Stimulated activated naive CD8-positive, alpha-beta T cell treated with anti-CD3 and anti-CD28 coated beads, Interleukin-15, amount 100 ng/mL, for 72 hours (primary cell): Measurements from ENCODE around the gene SUV39H1.

ENCODE experiments used
- ATAC-seq: fragments of 150-1000 bp; cut with Tn5 transposase; 2 replicates; pipeline ENCODE4 v1.10.0; 2021; ENCODE audit warnings: mild to moderate bottlenecking, moderate library complexity
- DNase-seq, 2 donors: peaks; one replicate each; pipeline ENCODE4 v3.0.0; 2021 to 2022
- H3K27ac Mint-ChIP-seq, 2 donors: one replicate each; pipeline ENCODE4 v1.8.0; 2022; ENCODE audit warnings: mild to moderate bottlenecking in 2 of 2, mixed read lengths in 2 of 2, moderate library complexity in 2 of 2
- H3K27me3 Mint-ChIP-seq: one replicate; pipeline ENCODE4 v1.8.0; 2022; ENCODE audit warnings: mixed read lengths
- H3K4me1 Mint-ChIP-seq: one replicate; pipeline ENCODE4 v1.8.0; 2022; ENCODE audit warnings: mild to moderate bottlenecking, mixed read lengths
- H3K4me3 Mint-ChIP-seq, 2 donors: one replicate each; pipeline ENCODE4 v1.8.0; 2022; ENCODE audit warnings: mild to moderate bottlenecking in 2 of 2, mixed read lengths in 2 of 2, moderate library complexity in 1 of 2
- H3K9me3 Mint-ChIP-seq, 2 donors: one replicate each; pipeline ENCODE4 v1.8.0; 2022; ENCODE audit warnings: mixed read lengths in 2 of 2

Gene SUV39H1

DNA sequence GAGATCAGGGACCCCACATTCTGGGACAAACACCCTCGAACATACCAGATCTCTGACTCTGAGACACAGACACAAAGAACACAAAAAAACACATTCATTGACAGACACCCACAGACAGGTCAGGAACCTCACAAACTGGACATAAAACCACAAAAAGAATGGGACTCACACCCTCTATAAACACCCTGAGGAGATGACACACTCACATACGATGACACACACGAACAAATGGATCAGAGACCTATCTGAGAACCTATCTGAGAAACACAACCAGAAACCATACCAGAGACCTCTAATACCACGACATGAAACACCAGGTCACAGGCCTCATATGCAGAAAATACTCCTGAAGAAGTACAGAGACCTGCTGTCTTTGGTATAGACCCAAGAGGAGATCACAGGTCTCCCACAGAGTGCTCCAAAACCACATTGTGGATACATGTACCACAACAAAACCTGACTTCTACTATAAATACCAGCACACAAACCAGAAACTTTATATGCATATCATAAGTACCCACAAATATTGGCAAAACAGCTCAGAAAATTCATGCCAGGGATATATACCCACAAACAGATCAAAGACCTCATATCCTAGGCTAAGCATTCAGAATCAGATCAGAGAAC lies 19.5 kb downstream of the SUV39H1 start:
- Mint-ChIP-seq H3K4me3 (peak overlapping the region; percentile 11 to 47), H3K4me1 (peaks cover 78% of the 10 kb centered on the region), H3K27me3 (no peaks in the 10 kb centered on the region), H3K27ac (no peak overlapping the region), H3K9me3 (no peaks in the 10 kb centered on the region)
- DNase-seq (no peak), ATAC-seq (peak; percentile 27)

GRCh38 chrX:48719958-48720357 lies 23.4 kb downstream of the SUV39H1 start:
- Mint-ChIP-seq H3K4me1 (peaks cover 42% of the 10 kb centered on the region), H3K4me3 (no peak overlapping the region), H3K27ac (no peak overlapping the region), H3K9me3 (no peaks in the 10 kb centered on the region), H3K27me3 (no peaks in the 10 kb centered on the region)
- peak; percentile 50 for ATAC-seq
- DNase-seq = no peak

- Mint-ChIP-seq H3K27ac (no peak overlapping the region), H3K9me3 (no peaks in the 10 kb centered on the region), H3K27me3 (no peaks in the 10 kb centered on the region), H3K4me3 (no peak overlapping the region), H3K4me1 (peaks cover 42% of the 10 kb centered on the region)
- ATAC-seq = peak; percentile 81
- peak in 1 of 2 donors; percentile 13 for DNase-seq
Observed at GRCh38 chrX:48720577-48721250, 24.2 kb downstream of the SUV39H1 start.

DNA sequence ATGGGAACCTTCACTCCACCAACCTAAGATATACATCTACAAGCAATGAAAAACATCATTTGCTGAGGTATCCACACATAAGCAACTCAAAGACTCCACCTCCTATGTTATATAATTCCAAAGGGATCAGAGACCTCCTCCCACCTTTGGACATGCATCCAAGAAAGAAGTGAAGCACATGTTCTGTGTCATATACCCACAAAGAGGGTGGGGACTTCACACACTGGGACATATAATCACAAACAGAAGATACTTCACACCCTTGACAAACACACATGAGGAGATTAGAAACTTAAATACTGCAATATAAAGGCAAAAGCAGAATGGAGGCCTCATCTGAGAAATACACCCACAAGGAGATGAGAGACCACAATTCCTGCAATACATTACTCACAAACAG lies 25.4 kb downstream of the SUV39H1 start:
- H3K9me3 Mint-ChIP-seq = peaks cover 0 to 4% of the 10 kb centered on the region in 2 donors

DNA sequence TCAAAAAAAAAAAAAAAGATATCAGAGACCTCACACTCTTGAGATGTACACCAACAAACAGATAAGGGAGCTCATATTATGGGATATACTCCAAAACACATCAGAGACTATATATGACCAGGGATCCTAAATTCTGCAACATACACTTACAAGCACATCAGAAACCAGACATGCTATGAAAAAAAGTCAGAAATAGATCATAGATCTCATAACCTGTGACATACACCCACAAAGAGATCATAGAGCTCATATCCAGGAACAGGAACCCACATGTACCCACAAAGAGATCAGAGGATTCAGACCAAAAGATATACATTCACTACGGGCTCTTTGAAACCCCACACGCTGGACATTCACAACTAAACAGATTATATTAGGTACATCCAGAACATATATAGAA lies 30.1 kb downstream of the SUV39H1 start:
- Mint-ChIP-seq H3K4me3 (no peak overlapping the region), H3K9me3 (peaks cover 4 to 23% of the 10 kb centered on the region in 2 donors), H3K27ac (no peak overlapping the region), H3K27me3 (no peaks in the 10 kb centered on the region), H3K4me1 (peaks cover 36% of the 10 kb centered on the region)
- ATAC-seq = no peak
- no peak for DNase-seq

More for the DNA sequence above, 25.4 kb downstream of the SUV39H1 start:
- Mint-ChIP-seq H3K4me3 (no peak overlapping the region), H3K27me3 (no peaks in the 10 kb centered on the region), H3K4me1 (peaks cover 41% of the 10 kb centered on the region), H3K27ac (no peak overlapping the region)
- ATAC-seq (no peak), DNase-seq (no peak)

DNA sequence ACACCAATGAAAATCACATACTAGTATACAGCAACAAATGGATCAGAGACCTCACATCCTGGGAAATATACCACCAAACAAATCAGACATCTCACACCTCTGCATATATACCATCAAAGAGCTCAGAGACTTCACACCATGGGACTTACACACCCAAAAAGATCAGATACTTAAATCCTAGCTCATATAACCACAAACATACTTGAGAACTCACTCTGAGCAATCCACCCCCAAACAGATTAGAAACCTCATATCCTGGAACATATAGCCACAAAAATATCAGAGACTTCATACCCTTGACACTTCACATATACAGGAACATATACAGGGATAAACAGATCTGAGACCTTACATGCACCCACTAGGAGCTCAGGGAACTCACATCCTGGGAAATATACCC lies 32.1 kb downstream of the SUV39H1 start:
- peaks cover 42% of the 10 kb centered on the region for H3K4me1 Mint-ChIP-seq
- ATAC-seq (peak; percentile 23), DNase-seq (no peak)
- no peak overlapping the region for H3K27ac Mint-ChIP-seq
- H3K27me3 Mint-ChIP-seq = no peaks in the 10 kb centered on the region
- peaks cover 4 to 23% of the 10 kb centered on the region in 2 donors for H3K9me3 Mint-ChIP-seq
- H3K4me3 Mint-ChIP-seq = no peak overlapping the region

- ATAC-seq = peak; percentile 22
- DNase-seq = no peak
Observed at GRCh38 chrX:48736303-48736702, 39.8 kb downstream of the SUV39H1 start.

GRCh38 chrX:48736878-48737212 lies 40.3 kb downstream of the SUV39H1 start:
- peaks cover 28% of the 10 kb centered on the region for H3K4me1 Mint-ChIP-seq
- no peaks in the 10 kb centered on the region for H3K9me3 Mint-ChIP-seq
- H3K27ac Mint-ChIP-seq = peak overlapping the region; percentile 95 to 96
- no peak for ATAC-seq
- peak overlapping the region; percentile 86 to 97 for H3K4me3 Mint-ChIP-seq
- no peak for DNase-seq
- H3K27me3 Mint-ChIP-seq = no peaks in the 10 kb centered on the region

More at GRCh38 chrX:48736303-48736702, 39.8 kb downstream of the SUV39H1 start:
- Mint-ChIP-seq H3K27me3 (no peaks in the 10 kb centered on the region), H3K4me1 (peaks cover 28% of the 10 kb centered on the region), H3K27ac (peak overlapping the region; percentile 92 to 96), H3K9me3 (no peaks in the 10 kb centered on the region), H3K4me3 (peak overlapping the region; percentile 86 to 97)

GRCh38 chrX:48737213-48737938 lies 40.8 kb downstream of the SUV39H1 start:
- Mint-ChIP-seq H3K27me3 (no peaks in the 10 kb centered on the region), H3K4me3 (peak overlapping the region; percentile 86 to 97), H3K27ac (peak overlapping the region; percentile 95 to 96), H3K4me1 (peaks cover 23% of the 10 kb centered on the region), H3K9me3 (no peaks in the 10 kb centered on the region)
- peak; percentile 98 for ATAC-seq
- DNase-seq = peak; percentile 81 to 93

GRCh38 chrX:48737940-48738339 lies 41.4 kb downstream of the SUV39H1 start:
- peak overlapping the region; percentile 95 to 96 for H3K27ac Mint-ChIP-seq
- H3K4me3 Mint-ChIP-seq = peak overlapping the region; percentile 86 to 97
- no peaks in the 10 kb centered on the region for H3K27me3 Mint-ChIP-seq
- no peaks in the 10 kb centered on the region for H3K9me3 Mint-ChIP-seq
- ATAC-seq (no peak), DNase-seq (no peak)
- H3K4me1 Mint-ChIP-seq = peaks cover 23% of the 10 kb centered on the region

- Mint-ChIP-seq H3K27me3 (no peaks in the 10 kb centered on the region), H3K4me3 (no peak overlapping the region), H3K9me3 (no peaks in the 10 kb centered on the region), H3K4me1 (peaks cover 12% of the 10 kb centered on the region), H3K27ac (no peak overlapping the region)
- ATAC-seq (no peak), DNase-seq (no peak)
Observed at GRCh38 chrX:48741834-48742233, 45.3 kb downstream of the SUV39H1 start.

DNA sequence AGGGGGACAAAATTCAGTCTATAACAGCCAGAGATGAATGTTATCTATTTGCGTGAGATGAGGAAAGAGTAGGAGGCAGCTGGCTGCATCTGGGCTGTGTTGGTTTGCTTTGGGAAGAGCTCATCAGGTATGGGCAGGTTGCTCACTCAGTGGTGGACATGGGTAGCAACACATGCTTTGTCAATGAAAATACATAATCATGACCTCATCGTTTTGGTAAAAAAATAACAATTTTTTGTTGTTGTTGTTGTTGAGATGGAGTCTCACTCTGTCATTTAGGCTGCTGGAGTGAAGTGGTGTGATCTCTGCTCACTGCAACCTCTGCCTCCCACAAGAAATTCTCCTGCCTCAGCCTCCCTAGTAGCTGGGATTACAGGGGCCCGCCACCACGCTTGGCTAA lies 48.7 kb downstream of the SUV39H1 start:
- ATAC-seq (no peak), DNase-seq (no peak)
- Mint-ChIP-seq H3K9me3 (no peaks in the 10 kb centered on the region), H3K27ac (no peak overlapping the region), H3K4me1 (no peaks in the 10 kb centered on the region), H3K4me3 (no peak overlapping the region), H3K27me3 (no peaks in the 10 kb centered on the region)

DNA sequence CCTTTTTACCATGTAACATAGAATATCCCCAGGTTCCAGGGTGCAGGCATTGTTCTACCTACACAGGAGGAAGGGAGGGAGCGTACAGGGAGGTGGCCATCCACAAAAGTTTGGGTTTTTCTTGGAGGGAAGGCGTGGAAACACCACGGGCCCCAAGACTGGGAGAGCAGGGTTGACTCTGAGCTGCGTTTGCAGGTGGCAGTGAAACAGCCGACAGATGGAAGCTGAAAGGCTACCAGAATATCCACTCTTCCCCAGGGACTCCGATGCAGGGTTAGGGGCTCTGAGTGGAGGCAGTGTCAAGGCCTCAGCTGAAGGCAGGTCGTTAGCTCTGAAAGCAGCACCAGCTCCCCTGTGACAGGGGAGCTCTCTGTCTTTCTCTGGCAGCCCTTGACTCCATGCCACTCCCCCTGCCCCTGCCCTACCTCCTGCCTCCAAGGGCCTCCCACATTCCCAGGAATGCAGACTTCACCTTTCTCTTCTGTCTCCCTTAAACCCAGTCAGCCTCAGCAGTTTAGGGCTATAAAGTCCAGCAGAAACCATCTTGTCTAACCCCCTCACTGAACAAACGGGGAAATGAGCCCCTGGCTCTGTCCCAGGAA lies 51.0 kb downstream of the SUV39H1 start:
- ATAC-seq (no peak), DNase-seq (no peak)
- peak overlapping the region in 1 of 2 donors; percentile 92 for H3K27ac Mint-ChIP-seq
- peaks cover 7% of the 10 kb centered on the region for H3K4me1 Mint-ChIP-seq
- no peak overlapping the region for H3K4me3 Mint-ChIP-seq
- H3K9me3 Mint-ChIP-seq = no peaks in the 10 kb centered on the region
- H3K27me3 Mint-ChIP-seq = no peaks in the 10 kb centered on the region

- Mint-ChIP-seq H3K27ac (no peak overlapping the region), H3K4me1 (peaks cover 7% of the 10 kb centered on the region), H3K4me3 (no peak overlapping the region), H3K9me3 (no peaks in the 10 kb centered on the region), H3K27me3 (no peaks in the 10 kb centered on the region)
- DNase-seq (no peak), ATAC-seq (no peak)
Observed at GRCh38 chrX:48749182-48749581, 52.6 kb downstream of the SUV39H1 start.

DNA sequence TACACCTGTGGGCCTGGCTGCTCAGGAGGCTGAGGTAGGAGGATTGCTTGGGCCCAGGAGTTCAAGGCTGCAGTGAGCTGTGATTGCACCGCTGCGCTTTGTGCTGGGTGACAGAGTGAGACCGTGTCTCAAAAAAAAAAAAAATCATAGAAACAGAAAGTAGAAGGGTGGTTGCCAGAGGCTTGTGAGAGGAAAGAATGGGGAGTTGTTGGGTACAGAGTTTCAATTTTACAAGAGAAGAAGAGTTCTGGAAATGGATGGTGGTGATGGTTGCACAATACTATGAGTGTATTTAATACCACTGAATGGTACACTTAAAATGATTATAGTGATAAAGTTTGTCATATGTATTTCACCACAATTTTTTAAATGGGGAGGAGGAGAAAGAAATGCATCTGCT lies 54.8 kb downstream of the SUV39H1 start:
- ATAC-seq = peak; percentile 93
- no peaks in the 10 kb centered on the region for H3K27me3 Mint-ChIP-seq

GRCh38 chrX:48752498-48752897 lies 56.0 kb downstream of the SUV39H1 start:
- DNase-seq (no peak), ATAC-seq (no peak)
- Mint-ChIP-seq H3K27me3 (no peaks in the 10 kb centered on the region), H3K4me1 (peaks cover 7% of the 10 kb centered on the region), H3K27ac (no peak overlapping the region), H3K4me3 (no peak overlapping the region), H3K9me3 (no peaks in the 10 kb centered on the region)

More for the DNA sequence above, 54.8 kb downstream of the SUV39H1 start:
- H3K27ac Mint-ChIP-seq = peak overlapping the region in 1 of 2 donors; percentile 28
- H3K9me3 Mint-ChIP-seq = no peaks in the 10 kb centered on the region
- peak in 1 of 2 donors; percentile 23 for DNase-seq
- H3K4me1 Mint-ChIP-seq = peaks cover 7% of the 10 kb centered on the region
- peak overlapping the region in 1 of 2 donors; percentile 13 for H3K4me3 Mint-ChIP-seq
